ENCODE measurements around the gene PLCD3. TPM values are rescaled to one million over a fixed set of nuclear protein-coding genes. Genes with fewer than 3 reads are reported as not detected.

The PLCD3 gene
- total and polyA plus RNA-seq, 2 of the 13 experiments (the other 11 are each of a cell fraction or from before 2014, with no cell fraction given), result 11.3 to 39.1 TPM

DNA sequence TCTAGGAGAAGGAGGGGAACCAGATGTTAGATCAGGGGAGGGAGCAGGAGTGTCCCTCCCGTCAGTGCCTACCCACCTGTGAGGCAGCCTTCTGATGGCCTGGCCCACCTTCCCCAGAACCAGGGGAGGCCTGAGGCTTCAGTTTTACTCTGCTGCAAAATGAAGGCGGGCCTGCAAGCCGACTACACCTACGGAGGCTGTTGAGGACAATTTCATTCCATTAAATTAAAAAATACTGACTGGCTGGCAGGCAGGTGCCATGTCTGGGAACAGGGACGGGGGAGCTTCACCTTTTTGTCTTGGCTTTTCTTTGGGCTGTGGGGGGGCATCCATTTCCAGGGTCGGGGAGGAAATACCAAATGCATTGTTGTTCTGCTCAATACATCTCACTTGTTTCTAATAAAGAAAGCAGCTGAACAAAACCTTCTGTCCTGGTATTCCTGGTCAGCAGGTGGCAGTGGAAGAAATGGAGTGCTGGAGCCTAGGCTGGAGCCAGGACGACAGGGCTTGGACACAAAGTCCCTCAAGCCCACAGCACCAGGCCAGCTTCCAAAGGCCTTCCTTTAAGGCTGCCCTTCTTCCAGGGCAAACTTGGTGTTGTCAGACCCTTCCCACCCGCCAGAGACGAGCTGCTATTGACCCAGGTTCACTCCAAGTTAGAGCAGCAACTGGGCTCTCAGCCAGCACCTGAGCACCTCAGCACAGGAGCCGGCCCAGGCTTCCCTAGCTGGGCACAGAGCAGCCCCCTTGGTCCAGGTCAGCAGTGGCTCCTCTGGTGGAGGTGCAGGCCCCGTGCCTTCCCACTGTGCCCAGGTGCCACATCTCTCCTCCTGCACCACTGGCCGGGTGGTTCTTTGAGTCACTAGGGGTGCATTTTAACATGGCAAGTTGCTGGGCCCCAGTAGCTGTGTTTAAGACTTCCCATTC is 23.5 kb downstream of the PLCD3 start (continued):
- TF ChIP-seq, protein P1, sequence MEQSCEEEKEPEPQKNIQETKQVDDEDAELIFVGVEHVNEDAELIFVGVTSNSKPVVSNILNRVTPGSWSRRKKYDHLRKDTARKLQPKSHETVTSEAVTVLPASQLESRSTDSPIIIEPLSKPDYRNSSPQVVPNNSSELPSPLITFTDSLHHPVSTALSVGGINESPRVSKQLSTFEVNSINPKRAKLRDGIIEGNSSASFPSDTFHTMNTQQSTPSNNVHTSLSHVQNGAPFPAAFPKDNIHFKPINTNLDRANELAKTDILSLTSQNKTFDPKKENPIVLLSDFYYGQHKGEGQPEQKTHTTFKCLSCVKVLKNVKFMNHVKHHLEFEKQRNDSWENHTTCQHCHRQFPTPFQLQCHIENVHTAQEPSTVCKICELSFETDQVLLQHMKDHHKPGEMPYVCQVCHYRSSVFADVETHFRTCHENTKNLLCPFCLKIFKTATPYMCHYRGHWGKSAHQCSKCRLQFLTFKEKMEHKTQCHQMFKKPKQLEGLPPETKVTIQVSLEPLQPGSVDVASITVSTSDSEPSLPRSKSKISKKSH (CRISPR knock-in tag; IDR thresholded peaks at IDR 0.05; ENCODE audit: borderline replicate concordance), result 0 out of 2 replicates have a peak, but pooled peaks have one; percentile 61
- TF ChIP-seq ELF1 (CRISPR knock-in tag; IDR thresholded peaks at IDR 0.05) (no peak), POGZ (CRISPR knock-in tag; IDR thresholded peaks at IDR 0.05) (no peak), RFXAP (CRISPR knock-in tag; IDR thresholded peaks at IDR 0.05; ENCODE audit: borderline replicate concordance) (peak; percentile 13; the same call in 1 of the 2 replicates), ERF (CRISPR knock-in tag; IDR thresholded peaks at IDR 0.05) (no peak), GTF2F1 (IDR thresholded peaks at IDR 0.05; ENCODE audit: low read length) (no peak), ZNF629 (CRISPR knock-in tag; conservative IDR thresholded peaks at IDR 0.05) (no peak), WIZ (CRISPR knock-in tag; IDR thresholded peaks at IDR 0.05) (no peak), SMYD3 (CRISPR knock-in tag; IDR thresholded peaks at IDR 0.05) (no peak), ZBTB21 (CRISPR knock-in tag; IDR thresholded peaks at IDR 0.05) (no peak), ZC3H13 (CRISPR knock-in tag; IDR thresholded peaks at IDR 0.05) (no peak), TARDBP (CRISPR knock-in tag; IDR thresholded peaks at IDR 0.05) (no peak), ZSCAN9 (CRISPR knock-in tag; IDR thresholded peaks at IDR 0.05; ENCODE audit: borderline replicate concordance) (no peak), ZNF549 (CRISPR knock-in tag; IDR thresholded peaks at IDR 0.05) (no peak), SMC3 (IDR thresholded peaks at IDR 0.05; ENCODE audit: low read length) (peak; percentile 54), MEIS2 (CRISPR knock-in tag; IDR thresholded peaks at IDR 0.05) (no peak), ZNF891 (CRISPR knock-in tag; IDR thresholded peaks at IDR 0.05) (peak; percentile 57; the same call in 1 of the 2 replicates)
- TF ChIP-seq, protein P2, sequence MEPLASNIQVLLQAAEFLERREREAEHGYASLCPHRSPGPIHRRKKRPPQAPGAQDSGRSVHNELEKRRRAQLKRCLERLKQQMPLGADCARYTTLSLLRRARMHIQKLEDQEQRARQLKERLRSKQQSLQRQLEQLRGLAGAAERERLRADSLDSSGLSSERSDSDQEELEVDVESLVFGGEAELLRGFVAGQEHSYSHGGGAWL (CRISPR knock-in tag; IDR thresholded peaks at IDR 0.05), result 0 out of 2 replicates have a peak, but pooled peaks have one; percentile 21
- TF ChIP-seq, protein P3, sequence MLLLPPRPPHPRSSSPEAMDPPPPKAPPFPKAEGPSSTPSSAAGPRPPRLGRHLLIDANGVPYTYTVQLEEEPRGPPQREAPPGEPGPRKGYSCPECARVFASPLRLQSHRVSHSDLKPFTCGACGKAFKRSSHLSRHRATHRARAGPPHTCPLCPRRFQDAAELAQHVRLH (CRISPR knock-in tag; IDR thresholded peaks at IDR 0.05; ENCODE audit: borderline replicate concordance, low read depth), result no peak
- TF ChIP-seq, protein P4, sequence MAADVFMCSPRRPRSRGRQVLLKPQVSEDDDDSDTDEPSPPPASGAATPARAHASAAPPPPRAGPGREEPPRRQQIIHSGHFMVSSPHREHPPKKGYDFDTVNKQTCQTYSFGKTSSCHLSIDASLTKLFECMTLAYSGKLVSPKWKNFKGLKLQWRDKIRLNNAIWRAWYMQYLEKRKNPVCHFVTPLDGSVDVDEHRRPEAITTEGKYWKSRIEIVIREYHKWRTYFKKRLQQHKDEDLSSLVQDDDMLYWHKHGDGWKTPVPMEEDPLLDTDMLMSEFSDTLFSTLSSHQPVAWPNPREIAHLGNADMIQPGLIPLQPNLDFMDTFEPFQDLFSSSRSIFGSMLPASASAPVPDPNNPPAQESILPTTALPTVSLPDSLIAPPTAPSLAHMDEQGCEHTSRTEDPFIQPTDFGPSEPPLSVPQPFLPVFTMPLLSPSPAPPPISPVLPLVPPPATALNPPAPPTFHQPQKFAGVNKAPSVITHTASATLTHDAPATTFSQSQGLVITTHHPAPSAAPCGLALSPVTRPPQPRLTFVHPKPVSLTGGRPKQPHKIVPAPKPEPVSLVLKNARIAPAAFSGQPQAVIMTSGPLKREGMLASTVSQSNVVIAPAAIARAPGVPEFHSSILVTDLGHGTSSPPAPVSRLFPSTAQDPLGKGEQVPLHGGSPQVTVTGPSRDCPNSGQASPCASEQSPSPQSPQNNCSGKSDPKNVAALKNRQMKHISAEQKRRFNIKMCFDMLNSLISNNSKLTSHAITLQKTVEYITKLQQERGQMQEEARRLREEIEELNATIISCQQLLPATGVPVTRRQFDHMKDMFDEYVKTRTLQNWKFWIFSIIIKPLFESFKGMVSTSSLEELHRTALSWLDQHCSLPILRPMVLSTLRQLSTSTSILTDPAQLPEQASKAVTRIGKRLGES (CRISPR knock-in tag; IDR thresholded peaks at IDR 0.05; ENCODE audit: borderline replicate concordance), result no peak
- TF ChIP-seq, protein P5, sequence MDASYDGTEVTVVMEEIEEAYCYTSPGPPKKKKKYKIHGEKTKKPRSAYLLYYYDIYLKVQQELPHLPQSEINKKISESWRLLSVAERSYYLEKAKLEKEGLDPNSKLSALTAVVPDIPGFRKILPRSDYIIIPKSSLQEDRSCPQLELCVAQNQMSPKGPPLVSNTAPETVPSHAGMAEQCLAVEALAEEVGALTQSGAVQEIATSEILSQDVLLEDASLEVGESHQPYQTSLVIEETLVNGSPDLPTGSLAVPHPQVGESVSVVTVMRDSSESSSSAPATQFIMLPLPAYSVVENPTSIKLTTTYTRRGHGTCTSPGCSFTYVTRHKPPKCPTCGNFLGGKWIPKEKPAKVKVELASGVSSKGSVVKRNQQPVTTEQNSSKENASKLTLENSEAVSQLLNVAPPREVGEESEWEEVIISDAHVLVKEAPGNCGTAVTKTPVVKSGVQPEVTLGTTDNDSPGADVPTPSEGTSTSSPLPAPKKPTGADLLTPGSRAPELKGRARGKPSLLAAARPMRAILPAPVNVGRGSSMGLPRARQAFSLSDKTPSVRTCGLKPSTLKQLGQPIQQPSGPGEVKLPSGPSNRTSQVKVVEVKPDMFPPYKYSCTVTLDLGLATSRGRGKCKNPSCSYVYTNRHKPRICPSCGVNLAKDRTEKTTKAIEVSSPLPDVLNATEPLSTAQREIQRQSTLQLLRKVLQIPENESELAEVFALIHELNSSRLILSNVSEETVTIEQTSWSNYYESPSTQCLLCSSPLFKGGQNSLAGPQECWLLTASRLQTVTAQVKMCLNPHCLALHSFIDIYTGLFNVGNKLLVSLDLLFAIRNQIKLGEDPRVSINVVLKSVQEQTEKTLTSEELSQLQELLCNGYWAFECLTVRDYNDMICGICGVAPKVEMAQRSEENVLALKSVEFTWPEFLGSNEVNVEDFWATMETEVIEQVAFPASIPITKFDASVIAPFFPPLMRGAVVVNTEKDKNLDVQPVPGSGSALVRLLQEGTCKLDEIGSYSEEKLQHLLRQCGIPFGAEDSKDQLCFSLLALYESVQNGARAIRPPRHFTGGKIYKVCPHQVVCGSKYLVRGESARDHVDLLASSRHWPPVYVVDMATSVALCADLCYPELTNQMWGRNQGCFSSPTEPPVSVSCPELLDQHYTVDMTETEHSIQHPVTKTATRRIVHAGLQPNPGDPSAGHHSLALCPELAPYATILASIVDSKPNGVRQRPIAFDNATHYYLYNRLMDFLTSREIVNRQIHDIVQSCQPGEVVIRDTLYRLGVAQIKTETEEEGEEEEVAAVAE (CRISPR knock-in tag; IDR thresholded peaks at IDR 0.05; ENCODE audit: borderline replicate concordance), result no peak
